Endothelial cell of umbilical vein (primary cell): ENCODE results near the gene HSPA2.

Experiments used
- EZH2 ChIP-seq: IDR thresholded peaks from 2 replicates; pipeline ENCODE4 v1.6.1; 2012; ENCODE audit warnings: borderline replicate concordance, low read depth, mild to moderate bottlenecking, moderate library complexity, low read length, inconsistent platforms; ENCODE audit not compliant: severe bottlenecking
- JUN ChIP-seq: IDR thresholded peaks from 2 replicates; pipeline ENCODE4 v1.6.1; 2011; ENCODE audit warnings: borderline replicate concordance, low read depth; ENCODE audit not compliant: insufficient read length, insufficient read depth
- POLR2A ChIP-seq: IDR thresholded peaks from 2 replicates; pipeline ENCODE4 v1.6.1; 2012; ENCODE audit warnings: low read depth, mild to moderate bottlenecking, control low read depth, low read length
- POLR2AphosphoS5 ChIP-seq: IDR thresholded peaks from 2 replicates; pipeline ENCODE4 v1.6.1; 2012; ENCODE audit warnings: low read depth, mild to moderate bottlenecking, control low read depth, low read length, moderate library complexity; ENCODE audit not compliant: insufficient read depth
- TF ChIP-seq, protein P1 (sequence below), 2 donors: IDR thresholded peaks; 1 replicate in 1 of 2; 2 replicates in 1 of 2; pipeline ENCODE4 v1.5.1; 2011; ENCODE audit warnings: low read length in 2 of 2, mild to moderate bottlenecking in 2 of 2, moderate library complexity in 2 of 2, control low read depth in 1 of 2, inconsistent platforms in 1 of 2, low read depth in 1 of 2; ENCODE audit not compliant: insufficient read depth in 1 of 2; ENCODE audit errors: extremely low read depth in 1 of 2

DNA sequence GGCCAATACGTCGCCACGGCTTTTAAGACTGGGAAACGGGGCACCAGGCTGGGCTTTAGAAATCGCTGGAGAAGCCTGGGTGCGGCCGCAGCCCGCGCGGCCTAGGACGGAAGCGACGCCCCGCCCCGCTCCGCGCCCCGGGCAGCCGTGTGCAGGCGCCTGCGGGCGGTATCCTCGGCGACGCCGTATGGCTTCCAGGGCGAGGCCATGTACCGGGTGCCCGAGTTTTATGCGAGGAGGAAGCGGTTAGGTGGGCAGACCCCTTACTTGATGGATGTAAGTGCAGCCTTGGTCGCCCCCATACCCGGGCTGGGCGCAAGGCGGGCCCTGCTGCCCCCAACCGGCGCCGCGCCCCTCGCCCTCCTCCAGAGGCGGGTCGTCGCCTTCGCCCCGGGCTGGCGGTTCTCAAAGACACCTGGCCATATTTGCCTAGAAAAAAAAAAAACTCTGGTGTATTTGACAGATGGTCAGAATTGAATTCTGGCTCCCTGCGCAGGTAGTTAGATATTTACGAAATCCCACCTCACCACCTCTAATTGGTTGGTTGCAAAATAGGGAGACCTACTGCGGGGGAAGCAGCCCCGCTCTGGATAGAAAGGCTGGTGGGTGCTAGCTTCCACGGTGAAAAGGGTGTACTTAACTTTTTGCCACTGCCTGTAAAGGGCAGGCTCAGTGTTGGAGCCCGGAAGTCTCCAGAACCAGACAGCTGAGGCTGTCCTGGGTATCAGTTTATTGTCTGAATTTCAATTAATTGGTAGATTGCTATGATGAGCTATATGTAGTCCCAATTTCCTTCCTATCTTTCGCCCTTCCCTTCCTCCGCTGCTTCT, 9.5 kb downstream of the HSPA2 start, which contains the start of gene PPP1R36:
- TF ChIP-seq, protein P1, sequence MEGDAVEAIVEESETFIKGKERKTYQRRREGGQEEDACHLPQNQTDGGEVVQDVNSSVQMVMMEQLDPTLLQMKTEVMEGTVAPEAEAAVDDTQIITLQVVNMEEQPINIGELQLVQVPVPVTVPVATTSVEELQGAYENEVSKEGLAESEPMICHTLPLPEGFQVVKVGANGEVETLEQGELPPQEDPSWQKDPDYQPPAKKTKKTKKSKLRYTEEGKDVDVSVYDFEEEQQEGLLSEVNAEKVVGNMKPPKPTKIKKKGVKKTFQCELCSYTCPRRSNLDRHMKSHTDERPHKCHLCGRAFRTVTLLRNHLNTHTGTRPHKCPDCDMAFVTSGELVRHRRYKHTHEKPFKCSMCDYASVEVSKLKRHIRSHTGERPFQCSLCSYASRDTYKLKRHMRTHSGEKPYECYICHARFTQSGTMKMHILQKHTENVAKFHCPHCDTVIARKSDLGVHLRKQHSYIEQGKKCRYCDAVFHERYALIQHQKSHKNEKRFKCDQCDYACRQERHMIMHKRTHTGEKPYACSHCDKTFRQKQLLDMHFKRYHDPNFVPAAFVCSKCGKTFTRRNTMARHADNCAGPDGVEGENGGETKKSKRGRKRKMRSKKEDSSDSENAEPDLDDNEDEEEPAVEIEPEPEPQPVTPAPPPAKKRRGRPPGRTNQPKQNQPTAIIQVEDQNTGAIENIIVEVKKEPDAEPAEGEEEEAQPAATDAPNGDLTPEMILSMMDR (IDR thresholded peaks at IDR 0.05; ENCODE audit: extremely low read depth in 1 of 2, insufficient read depth in 1 of 2, low read depth in 1 of 2, low read length in 2 of 2) = no peak
- TF ChIP-seq POLR2AphosphoS5 (no peak), EZH2 (no peak), POLR2A (no peak), JUN (no peak)
